ENCODE data around the gene KIF18A.

KIF18A gene

DNA sequence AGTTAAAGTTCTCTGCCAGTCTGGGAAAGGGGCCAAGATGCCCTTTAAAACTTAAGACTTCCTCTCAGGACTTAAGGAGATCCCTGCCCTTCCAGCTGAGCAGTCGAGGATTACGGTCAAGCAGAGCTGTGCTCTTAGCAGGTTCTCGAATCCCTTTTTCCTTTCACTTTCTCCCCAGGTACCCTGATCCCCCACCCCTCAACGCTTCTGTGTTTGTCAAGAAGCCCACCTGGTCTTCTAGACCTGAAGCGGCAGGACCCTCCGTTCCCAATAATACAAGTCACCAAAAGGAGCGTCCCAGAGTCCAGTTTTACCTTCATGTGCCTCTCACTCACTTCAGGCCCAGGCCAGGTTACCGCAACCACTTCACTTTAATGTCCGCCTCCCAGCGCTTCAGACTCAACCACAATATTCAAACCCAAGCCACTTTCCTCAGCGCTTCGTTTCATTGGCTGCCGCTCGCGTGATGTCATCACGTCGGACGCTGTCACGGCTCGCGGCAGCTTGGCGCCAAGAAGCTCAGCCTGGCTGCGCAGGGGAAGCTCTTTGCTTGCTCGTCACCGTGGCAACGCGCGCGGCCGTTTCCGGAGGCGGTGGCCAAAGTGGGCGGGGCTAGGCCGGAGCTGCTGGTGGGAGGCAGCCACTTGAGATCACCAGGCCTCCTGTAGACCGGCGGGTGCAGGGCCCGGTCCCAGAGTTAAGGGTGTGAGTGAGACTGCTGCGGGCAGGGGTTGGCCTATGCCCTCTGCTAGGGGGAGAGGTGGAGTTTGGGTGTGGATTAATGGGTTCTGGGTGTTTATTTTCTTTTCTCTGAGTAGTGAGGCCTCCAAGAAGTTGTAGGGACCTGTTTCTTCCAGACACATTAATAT, at the start of gene KIF18A, which contains the start of gene METTL15:
TSS of gene KIF18A (minus strand) at position 407 of the 869 bp plus-strand sequence. CDS start 10,209 bp downstream, outside the sequence.
TSS of gene METTL15 (plus strand) at position 639 of the 869 bp plus-strand sequence. CDS start 4,947 bp downstream, outside the sequence.
- Histone ChIP-seq H3K4me3 (ENCODE audit: low read depth, low read length) (peak within 1 kb of the TSS; percentile 94), H3K27me3 (ENCODE audit: insufficient read depth, low read length) (no peaks in the 10 kb centered on the region), H2AFZ (ENCODE audit: low read length, unreplicated experiment) (peak within 1 kb of the TSS; percentile 60), H3K4me1 (ENCODE audit: control insufficient read depth, insufficient read depth, low read length, unreplicated experiment) (peaks cover 55% of the 10 kb centered on the region), H3K79me2 (ENCODE audit: control insufficient read depth, insufficient read depth, low read length, unreplicated experiment) (peaks cover 87% of the 10 kb centered on the region), H3K36me3 (ENCODE audit: insufficient read depth, low read length) (no peaks in the 10 kb centered on the region; the same call in 1 of the 2 replicates), H3K27ac (ENCODE audit: low read depth, low read length) (peak within 1 kb of the TSS; percentile 96)

DNA sequence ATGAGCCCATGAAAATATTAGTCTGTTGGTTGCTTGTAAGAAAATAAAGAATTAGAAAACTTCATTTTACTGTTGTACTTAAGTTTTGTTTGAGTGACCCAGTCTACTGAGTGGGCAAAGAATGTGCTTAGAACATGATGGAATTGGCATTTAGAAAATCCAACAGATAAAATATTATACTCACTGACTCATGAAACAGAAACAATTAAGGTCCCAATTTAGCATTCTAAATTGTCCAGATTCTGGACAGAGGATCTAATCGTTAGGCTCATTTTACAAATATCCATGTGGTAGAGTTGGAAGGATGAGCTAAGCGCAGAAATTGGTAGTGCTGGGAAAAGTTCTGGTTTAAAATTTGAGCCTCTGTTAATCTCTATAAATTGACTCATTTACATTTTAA, 45.6 kb upstream of the KIF18A start:
- Histone ChIP-seq H3K4me3 (ENCODE audit: low read depth, low read length) (no peak overlapping the region), H3K4me1 (ENCODE audit: control insufficient read depth, insufficient read depth, low read length, unreplicated experiment) (no peaks in the 10 kb centered on the region), H3K79me2 (ENCODE audit: control insufficient read depth, insufficient read depth, low read length, unreplicated experiment) (no peaks in the 10 kb centered on the region), H3K27me3 (ENCODE audit: insufficient read depth, low read length) (no peaks in the 10 kb centered on the region), H3K27ac (ENCODE audit: low read depth, low read length) (no peak overlapping the region), H3K36me3 (ENCODE audit: insufficient read depth, low read length) (peaks cover 20% of the 10 kb centered on the region), H2AFZ (ENCODE audit: low read length, unreplicated experiment) (no peak overlapping the region)

GRCh38 chr11:28152743-28153142, 44.8 kb upstream of the KIF18A start:
- Histone ChIP-seq H3K4me1 (ENCODE audit: control insufficient read depth, insufficient read depth, low read length, unreplicated experiment) (no peaks in the 10 kb centered on the region), H3K36me3 (ENCODE audit: insufficient read depth, low read length) (peaks cover 15% of the 10 kb centered on the region), H3K27me3 (ENCODE audit: insufficient read depth, low read length) (no peaks in the 10 kb centered on the region), H3K27ac (ENCODE audit: low read depth, low read length) (no peak overlapping the region), H2AFZ (ENCODE audit: low read length, unreplicated experiment) (no peak overlapping the region), H3K79me2 (ENCODE audit: control insufficient read depth, insufficient read depth, low read length, unreplicated experiment) (no peaks in the 10 kb centered on the region), H3K4me3 (ENCODE audit: low read depth, low read length) (no peak overlapping the region)

DNA sequence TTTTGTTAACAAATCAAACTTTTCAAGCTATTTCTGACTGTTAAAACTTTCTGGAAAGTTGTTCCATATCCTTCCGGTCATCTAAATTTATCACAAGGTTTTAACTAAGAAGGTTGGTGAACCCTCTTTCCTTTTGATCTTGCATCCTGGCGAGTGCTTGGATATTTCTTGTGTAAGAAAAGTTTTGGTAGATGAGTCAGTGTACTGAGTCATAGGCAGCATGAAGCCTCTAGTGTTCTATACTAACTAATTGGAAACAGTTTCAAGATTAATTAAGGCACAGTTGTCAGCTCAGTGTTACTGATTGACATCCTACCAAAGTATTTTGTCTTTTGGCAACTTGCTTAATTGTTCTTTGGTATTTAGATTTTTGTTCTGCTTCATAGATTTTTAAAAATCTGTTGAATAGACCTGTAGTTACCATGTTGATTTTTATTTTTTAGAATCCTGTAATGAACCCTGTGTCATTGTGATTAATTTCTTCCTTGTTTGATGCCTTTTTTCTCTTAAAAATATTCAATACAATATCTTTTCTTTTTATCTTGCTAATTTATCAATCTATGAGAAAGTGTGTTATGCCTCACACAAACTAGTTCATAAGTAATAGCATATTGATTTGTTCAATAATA, 38.3 kb upstream of the KIF18A start:
- peak overlapping the region; percentile 54 for H3K27ac ChIP-seq (ENCODE audit: low read depth, low read length)

DNA sequence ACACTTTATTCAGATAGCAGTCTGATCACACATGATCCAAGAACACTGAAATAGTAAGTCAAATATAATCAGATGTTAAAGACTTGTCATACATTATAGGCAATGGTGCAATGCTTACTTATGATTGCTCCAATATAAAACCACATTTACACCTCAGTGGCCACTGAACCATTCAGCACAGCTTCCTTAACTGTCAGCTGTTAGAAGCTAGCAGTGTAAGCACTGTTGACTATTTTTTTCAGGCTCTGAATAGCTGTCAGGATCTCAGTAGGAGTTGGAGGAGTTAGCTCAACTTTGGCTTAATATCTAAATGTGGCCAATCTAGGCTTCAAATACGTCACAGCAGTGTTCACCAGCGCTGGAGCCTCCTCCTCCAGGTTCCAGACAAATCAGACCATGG, 36.9 kb upstream of the KIF18A start:
- Histone ChIP-seq H3K36me3 (ENCODE audit: insufficient read depth, low read length) (peaks cover 11% of the 10 kb centered on the region; the same call in 1 of the 2 replicates), H3K4me3 (ENCODE audit: low read depth, low read length) (no peak overlapping the region), H2AFZ (ENCODE audit: low read length, unreplicated experiment) (no peak overlapping the region), H3K27me3 (ENCODE audit: insufficient read depth, low read length) (no peaks in the 10 kb centered on the region), H3K4me1 (ENCODE audit: control insufficient read depth, insufficient read depth, low read length, unreplicated experiment) (peaks cover 14% of the 10 kb centered on the region), H3K79me2 (ENCODE audit: control insufficient read depth, insufficient read depth, low read length, unreplicated experiment) (no peaks in the 10 kb centered on the region), H3K27ac (ENCODE audit: low read depth, low read length) (no peak overlapping the region)

More for the DNA sequence above, 38.3 kb upstream of the KIF18A start:
- H3K27me3 ChIP-seq (ENCODE audit: insufficient read depth, low read length): no peaks in the 10 kb centered on the region
- no peaks in the 10 kb centered on the region for H3K79me2 ChIP-seq (ENCODE audit: control insufficient read depth, insufficient read depth, low read length, unreplicated experiment)
- no peaks in the 10 kb centered on the region; the same call in 1 of the 2 replicates for H3K36me3 ChIP-seq (ENCODE audit: insufficient read depth, low read length)
- peaks cover 14% of the 10 kb centered on the region for H3K4me1 ChIP-seq (ENCODE audit: control insufficient read depth, insufficient read depth, low read length, unreplicated experiment)
- H3K4me3 ChIP-seq (ENCODE audit: low read depth, low read length): peak overlapping the region; percentile 56; the same call in 1 of the 2 replicates
- H2AFZ ChIP-seq (ENCODE audit: low read length, unreplicated experiment): peak overlapping the region; percentile 8

GRCh38 chr11:28142724-28143123, 34.8 kb upstream of the KIF18A start:
- no peak overlapping the region for H3K4me3 ChIP-seq (ENCODE audit: low read depth, low read length)
- peaks cover 32% of the 10 kb centered on the region for H3K36me3 ChIP-seq (ENCODE audit: insufficient read depth, low read length)
- no peaks in the 10 kb centered on the region for H3K79me2 ChIP-seq (ENCODE audit: control insufficient read depth, insufficient read depth, low read length, unreplicated experiment)
- H2AFZ ChIP-seq (ENCODE audit: low read length, unreplicated experiment): no peak overlapping the region
- no peak overlapping the region for H3K27ac ChIP-seq (ENCODE audit: low read depth, low read length)
- no peaks in the 10 kb centered on the region for H3K27me3 ChIP-seq (ENCODE audit: insufficient read depth, low read length)
- H3K4me1 ChIP-seq (ENCODE audit: control insufficient read depth, insufficient read depth, low read length, unreplicated experiment): peaks cover 14% of the 10 kb centered on the region

DNA sequence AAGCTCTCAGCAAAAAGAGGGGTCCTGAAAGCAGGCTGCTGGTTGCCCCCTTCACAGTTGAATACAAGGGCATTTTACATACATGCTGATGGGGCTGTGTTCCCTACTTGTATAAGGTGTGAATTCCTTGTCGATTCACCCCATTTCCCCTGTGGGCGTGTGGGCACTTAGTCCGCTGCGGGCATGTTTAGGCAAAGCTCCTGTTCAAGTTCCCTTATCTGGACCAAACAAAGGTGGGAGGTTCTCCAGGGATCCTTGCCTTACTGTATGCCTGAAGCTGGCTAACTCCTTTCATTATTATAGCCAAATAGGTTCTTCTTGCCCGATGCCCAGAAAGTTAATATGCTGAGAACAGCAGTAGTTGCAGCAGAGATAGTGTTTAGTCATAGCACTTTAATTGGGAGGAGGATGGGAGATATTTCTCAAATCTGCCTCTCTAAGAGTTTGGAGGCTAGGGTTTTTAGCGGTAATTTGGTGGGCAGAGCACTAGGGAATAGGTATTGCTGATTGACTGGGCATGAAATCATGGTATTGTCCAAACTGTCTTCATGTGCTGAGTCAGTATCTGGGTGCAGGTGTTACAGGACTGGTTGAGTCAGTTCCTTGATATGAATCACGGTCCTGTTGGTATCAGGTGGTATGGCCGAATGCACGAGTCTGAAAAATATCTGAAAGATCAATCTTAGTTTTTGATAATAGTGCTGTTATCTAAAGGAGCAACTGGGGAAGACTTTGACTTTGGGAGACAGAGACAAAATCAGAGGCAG, 32.9 kb upstream of the KIF18A start:
- no peaks in the 10 kb centered on the region for H3K79me2 ChIP-seq (ENCODE audit: control insufficient read depth, insufficient read depth, low read length, unreplicated experiment)
- peaks cover 9% of the 10 kb centered on the region for H3K4me1 ChIP-seq (ENCODE audit: control insufficient read depth, insufficient read depth, low read length, unreplicated experiment)
- H3K4me3 ChIP-seq (ENCODE audit: low read depth, low read length): no peak overlapping the region
- no peak overlapping the region for H2AFZ ChIP-seq (ENCODE audit: low read length, unreplicated experiment)
- H3K27ac ChIP-seq (ENCODE audit: low read depth, low read length): no peak overlapping the region
- no peaks in the 10 kb centered on the region for H3K27me3 ChIP-seq (ENCODE audit: insufficient read depth, low read length)
- peaks cover 48% of the 10 kb centered on the region for H3K36me3 ChIP-seq (ENCODE audit: insufficient read depth, low read length)

- no peak overlapping the region for H3K4me3 ChIP-seq (ENCODE audit: low read depth, low read length)
- H3K79me2 ChIP-seq (ENCODE audit: control insufficient read depth, insufficient read depth, low read length, unreplicated experiment): no peaks in the 10 kb centered on the region
- H3K27ac ChIP-seq (ENCODE audit: low read depth, low read length): no peak overlapping the region
- no peaks in the 10 kb centered on the region for H3K27me3 ChIP-seq (ENCODE audit: insufficient read depth, low read length)
- H3K4me1 ChIP-seq (ENCODE audit: control insufficient read depth, insufficient read depth, low read length, unreplicated experiment): peaks cover 6% of the 10 kb centered on the region
- peaks cover 57% of the 10 kb centered on the region for H3K36me3 ChIP-seq (ENCODE audit: insufficient read depth, low read length)
- H2AFZ ChIP-seq (ENCODE audit: low read length, unreplicated experiment): no peak overlapping the region
Observed at GRCh38 chr11:28139841-28140415, 32.0 kb upstream of the KIF18A start.

DNA sequence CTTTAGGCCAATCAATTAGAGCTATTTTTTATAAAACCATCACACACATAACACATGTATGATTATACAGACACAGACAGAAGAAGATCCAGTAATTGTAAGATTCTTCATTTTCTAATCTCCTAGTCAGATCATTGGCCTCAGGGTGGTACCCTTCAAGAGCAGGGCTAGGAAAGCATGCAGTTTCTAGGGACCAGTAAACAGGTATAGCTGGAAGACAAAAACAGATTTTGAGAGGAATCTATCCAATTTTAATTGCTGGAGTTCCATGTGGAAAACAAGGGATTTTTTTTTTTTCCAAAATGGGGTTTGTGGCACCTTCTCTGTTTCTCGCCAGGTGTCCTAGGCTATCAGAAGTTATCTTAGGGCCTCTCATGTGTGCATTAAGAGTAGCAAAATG, 29.9 kb upstream of the KIF18A start:
- H3K4me1 ChIP-seq (ENCODE audit: control insufficient read depth, insufficient read depth, low read length, unreplicated experiment): peaks cover 7% of the 10 kb centered on the region
- H3K27me3 ChIP-seq (ENCODE audit: insufficient read depth, low read length): no peaks in the 10 kb centered on the region
- H3K79me2 ChIP-seq (ENCODE audit: control insufficient read depth, insufficient read depth, low read length, unreplicated experiment): no peaks in the 10 kb centered on the region
- peaks cover 68% of the 10 kb centered on the region for H3K36me3 ChIP-seq (ENCODE audit: insufficient read depth, low read length)
- H3K4me3 ChIP-seq (ENCODE audit: low read depth, low read length): no peak overlapping the region
- no peak overlapping the region for H3K27ac ChIP-seq (ENCODE audit: low read depth, low read length)
- no peak overlapping the region for H2AFZ ChIP-seq (ENCODE audit: low read length, unreplicated experiment)

- H3K4me1 ChIP-seq (ENCODE audit: control insufficient read depth, insufficient read depth, low read length, unreplicated experiment): peaks cover 10% of the 10 kb centered on the region
- H2AFZ ChIP-seq (ENCODE audit: low read length, unreplicated experiment): no peak overlapping the region
Observed at GRCh38 chr11:28137366-28137765, 29.4 kb upstream of the KIF18A start.

More at GRCh38 chr11:28137366-28137765, 29.4 kb upstream of the KIF18A start:
- Histone ChIP-seq H3K36me3 (ENCODE audit: insufficient read depth, low read length) (peaks cover 68% of the 10 kb centered on the region), H3K27ac (ENCODE audit: low read depth, low read length) (no peak overlapping the region), H3K4me3 (ENCODE audit: low read depth, low read length) (no peak overlapping the region), H3K79me2 (ENCODE audit: control insufficient read depth, insufficient read depth, low read length, unreplicated experiment) (no peaks in the 10 kb centered on the region), H3K27me3 (ENCODE audit: insufficient read depth, low read length) (no peaks in the 10 kb centered on the region)
